ENCODE data around the gene LYSMD4.

DNA sequence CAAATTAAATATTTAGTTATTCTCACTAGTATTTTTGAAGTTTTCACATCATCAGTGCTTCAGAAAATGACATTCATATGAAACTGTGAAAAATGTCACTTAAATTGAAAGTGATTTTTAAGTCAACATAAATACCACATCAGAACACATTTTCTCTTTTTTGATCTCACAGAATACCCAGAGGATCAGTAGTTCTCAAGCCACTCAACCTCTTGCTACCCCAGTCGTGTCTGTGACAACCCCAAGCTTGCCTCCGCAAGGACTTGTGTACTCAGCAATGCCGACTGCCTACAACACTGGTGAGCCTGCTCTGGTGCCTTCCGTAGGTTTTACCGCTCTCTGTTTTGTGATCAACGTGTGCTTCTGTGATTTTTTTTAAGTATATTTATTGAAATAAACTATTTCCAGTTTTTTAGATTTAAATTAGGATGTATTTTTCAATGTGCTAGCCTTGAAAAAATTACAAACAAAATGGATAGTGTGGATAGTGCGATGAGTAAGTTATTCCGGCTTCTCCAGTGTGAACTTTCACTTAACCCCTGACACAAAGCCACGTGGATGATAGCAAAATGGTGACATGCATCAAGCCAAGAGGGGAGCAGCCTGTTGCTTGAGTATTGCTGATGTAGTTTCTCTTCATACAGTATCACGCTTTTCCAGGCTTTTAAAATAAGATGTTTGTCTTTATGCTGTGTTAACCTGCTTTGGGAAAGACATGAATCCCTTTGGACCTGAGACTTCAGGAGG, 26.5 kb downstream of the LYSMD4 start:
- TF ChIP-seq, protein P1, sequence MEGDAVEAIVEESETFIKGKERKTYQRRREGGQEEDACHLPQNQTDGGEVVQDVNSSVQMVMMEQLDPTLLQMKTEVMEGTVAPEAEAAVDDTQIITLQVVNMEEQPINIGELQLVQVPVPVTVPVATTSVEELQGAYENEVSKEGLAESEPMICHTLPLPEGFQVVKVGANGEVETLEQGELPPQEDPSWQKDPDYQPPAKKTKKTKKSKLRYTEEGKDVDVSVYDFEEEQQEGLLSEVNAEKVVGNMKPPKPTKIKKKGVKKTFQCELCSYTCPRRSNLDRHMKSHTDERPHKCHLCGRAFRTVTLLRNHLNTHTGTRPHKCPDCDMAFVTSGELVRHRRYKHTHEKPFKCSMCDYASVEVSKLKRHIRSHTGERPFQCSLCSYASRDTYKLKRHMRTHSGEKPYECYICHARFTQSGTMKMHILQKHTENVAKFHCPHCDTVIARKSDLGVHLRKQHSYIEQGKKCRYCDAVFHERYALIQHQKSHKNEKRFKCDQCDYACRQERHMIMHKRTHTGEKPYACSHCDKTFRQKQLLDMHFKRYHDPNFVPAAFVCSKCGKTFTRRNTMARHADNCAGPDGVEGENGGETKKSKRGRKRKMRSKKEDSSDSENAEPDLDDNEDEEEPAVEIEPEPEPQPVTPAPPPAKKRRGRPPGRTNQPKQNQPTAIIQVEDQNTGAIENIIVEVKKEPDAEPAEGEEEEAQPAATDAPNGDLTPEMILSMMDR (IDR thresholded peaks at IDR 0.05): no peak
- TF ChIP-seq EZH2 (IDR thresholded peaks at IDR 0.05; ENCODE audit: borderline replicate concordance, insufficient read depth, low read depth, low read length, poor library complexity, severe bottlenecking): no peak
